ENCODE results near the gene TGM2.

TGM2 gene

GRCh38 chr20:38173237-38174156 is 8.4 kb upstream of the TGM2 start:
- TF ChIP-seq CTCF (IDR thresholded peaks at IDR 0.05) = no peak

DNA sequence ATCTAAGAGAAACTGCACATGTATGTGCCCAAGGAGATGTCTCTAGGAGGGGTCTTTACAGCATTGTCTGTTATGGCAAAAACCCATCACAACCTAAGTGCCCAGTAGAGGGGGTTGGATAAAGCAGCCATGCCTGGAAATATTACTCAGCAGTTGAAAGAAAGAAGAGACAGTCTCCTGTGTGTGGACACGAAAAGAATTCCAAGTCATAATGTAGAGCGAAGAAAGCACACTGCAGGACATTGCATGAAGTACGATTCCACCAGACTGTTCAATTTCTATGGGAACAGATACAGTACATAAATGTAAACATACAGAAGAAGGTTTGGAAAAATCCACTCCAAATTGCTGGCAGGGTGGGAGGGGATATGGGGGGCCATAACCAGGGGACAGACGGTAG is 7.3 kb upstream of the TGM2 start:
- TF ChIP-seq CTCF (IDR thresholded peaks at IDR 0.05) = no peak

GRCh38 chr20:38171675-38172043 is 6.6 kb upstream of the TGM2 start:
- TF ChIP-seq CTCF (IDR thresholded peaks at IDR 0.05) = no peak

- no peak for TF ChIP-seq CTCF (IDR thresholded peaks at IDR 0.05)
These were observed 6.0 kb upstream of the TGM2 start for GRCh38 chr20:38170826-38171674.

DNA sequence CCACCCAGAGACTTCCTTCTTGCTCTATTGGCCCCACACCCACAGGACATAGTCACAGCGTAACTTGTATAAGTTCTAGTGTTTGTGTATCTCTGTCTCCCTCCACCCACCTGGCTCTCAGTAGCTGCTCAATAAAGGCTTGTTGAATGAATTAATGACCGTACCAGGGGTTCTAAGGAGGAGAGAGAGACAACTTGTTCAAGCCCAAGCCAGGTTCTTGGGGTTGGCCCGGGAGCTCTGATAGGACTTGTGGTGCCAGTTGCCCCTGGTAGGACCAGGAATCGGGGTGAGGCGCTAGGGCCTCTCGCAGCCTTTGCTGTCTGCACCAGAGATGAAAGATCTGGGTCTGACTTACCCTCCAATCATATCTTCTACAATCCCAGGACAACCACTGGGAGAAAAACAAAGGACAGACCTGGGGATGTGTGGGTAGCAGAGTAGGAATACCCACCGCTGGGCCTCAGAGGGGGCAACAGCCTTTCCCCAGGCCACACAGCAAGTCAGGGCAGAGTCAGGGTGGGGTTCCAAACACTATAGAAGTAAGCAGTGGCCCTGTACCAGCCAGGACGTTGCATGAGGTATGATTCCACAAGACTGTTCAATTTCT is 5.3 kb upstream of the TGM2 start:
- no peak for TF ChIP-seq CTCF (IDR thresholded peaks at IDR 0.05)

GRCh38 chr20:38169636-38170193 is 4.6 kb upstream of the TGM2 start:
- TF ChIP-seq CTCF (IDR thresholded peaks at IDR 0.05) = no peak
